NCI-H345 treated with DMSO at 0.1 percent for 48 hours (cell line): ENCODE results near the gene NT5M.

Source experiments
- DNase-seq: peaks from one replicate; lab custom pipeline; 2025; ENCODE audit not compliant: unreplicated experiment; lab: John Stamatoyannopoulos, UW

The NT5M gene

GRCh38 chr17:17354560-17355349, 51.6 kb downstream of the NT5M start:
- peak; percentile 34 for DNase-seq

- DNase-seq, result peak; percentile 46
These were observed 52.3 kb downstream of the NT5M start for GRCh38 chr17:17355426-17355825.

DNA sequence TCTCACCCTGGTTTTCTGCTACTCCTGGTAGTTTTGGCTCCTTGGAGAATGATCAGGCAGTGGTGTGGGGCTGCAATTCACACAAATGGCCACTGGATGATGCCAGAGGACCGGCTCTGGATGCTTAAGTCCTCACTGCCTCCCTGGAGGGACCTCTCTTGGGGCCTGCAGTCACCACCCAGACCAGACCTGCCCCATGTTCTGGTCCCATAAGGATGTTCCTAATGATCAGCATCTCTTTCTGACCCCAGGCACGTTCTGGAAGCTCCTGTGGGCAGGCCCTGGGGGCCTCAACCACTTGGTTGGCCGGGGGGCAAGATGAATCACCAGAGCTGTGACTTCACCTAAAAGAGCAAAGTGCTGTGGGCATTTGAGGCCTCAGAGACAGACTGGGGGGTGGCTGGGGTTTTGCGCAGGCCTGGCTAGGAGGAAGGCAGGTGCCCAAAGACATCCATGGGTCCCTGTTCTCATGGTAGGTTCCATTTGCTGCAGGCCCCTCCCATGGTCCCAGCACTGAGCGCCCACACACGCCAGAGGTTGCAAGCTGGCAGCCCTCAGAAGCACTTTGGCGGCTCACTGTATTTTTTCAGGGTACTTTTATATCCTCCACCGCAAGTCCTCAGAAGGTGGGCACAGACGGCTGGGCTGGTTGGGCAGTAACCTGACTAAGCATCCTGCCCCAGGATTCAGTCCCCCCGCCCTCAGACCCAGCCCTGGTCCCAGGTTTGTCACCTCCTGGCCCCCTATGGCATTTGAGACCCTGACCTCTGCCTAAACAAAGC, 53.2 kb downstream of the NT5M start:
- peak; percentile 66 for DNase-seq

- no peak for DNase-seq
These were observed 53.7 kb downstream of the NT5M start for GRCh38 chr17:17356931-17357270.

GRCh38 chr17:17358060-17358751, 55.0 kb downstream of the NT5M start:
- DNase-seq, result no peak

GRCh38 chr17:17358866-17359265, 55.7 kb downstream of the NT5M start:
- DNase-seq, result no peak

DNA sequence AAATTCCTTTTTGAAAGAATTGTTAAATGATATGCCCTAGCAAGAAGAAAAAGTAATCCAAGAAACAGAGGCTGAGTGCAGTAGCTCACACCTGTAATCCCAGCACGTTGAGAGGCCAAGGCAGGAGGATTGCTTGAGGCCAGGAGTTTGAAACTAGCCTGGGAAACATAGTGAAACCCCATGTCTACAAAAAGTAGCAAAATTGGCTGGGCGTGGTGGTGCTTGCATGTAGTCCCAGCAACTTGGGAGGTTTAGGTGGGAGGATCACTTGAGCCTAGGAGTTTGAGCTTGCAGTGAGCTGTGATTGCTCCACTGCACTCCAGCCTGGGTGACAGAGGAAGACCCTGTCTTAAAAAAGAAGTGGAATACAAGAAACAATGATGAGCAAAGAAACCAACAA, 56.1 kb downstream of the NT5M start:
- no peak for DNase-seq

DNA sequence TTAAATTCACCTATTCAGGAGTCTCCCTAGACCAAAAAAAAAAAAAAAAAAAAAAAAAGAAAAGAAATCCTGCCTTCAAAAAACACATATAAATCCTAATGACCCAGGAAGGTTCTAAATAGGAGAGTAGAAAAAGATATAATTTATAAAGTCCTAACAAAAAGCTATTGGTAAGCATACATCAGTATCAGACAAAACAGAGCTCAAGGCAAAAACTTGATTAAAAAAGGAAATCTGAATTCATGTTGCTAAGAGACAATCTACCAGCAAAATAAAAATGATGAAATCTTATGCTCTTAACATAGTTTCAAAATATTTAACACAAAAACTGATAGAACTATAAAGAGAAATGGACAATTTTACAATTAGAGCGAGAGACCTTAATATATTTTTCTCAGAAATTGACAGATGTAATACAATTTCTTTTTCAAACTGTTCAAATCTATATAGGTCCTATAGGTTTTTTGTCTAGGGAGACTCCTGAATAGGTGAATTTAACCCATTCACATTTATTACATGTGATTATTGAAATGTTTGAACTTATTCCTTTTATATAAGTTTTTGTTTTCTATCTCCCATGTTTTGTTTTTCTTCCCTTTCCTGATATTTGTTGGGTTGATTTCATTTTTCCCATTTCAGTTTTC, 57.0 kb downstream of the NT5M start:
- no peak for DNase-seq

DNA sequence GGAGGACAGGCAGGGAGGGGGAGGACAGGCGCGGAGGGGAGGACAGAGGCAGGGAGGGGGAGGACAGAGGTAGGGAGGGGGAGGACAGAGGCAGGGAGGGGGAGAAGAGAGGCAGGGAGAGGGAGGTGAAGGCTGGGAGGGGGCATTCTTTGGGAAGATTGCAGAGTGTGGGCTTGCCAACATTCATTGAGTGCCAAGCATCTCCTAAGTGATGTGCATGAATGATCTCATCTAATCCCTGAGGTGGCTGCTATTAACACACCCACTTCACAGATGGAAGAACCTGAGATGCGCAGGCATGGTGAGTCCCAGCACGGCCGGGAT, 58.3 kb downstream of the NT5M start:
- DNase-seq, result no peak

DNA sequence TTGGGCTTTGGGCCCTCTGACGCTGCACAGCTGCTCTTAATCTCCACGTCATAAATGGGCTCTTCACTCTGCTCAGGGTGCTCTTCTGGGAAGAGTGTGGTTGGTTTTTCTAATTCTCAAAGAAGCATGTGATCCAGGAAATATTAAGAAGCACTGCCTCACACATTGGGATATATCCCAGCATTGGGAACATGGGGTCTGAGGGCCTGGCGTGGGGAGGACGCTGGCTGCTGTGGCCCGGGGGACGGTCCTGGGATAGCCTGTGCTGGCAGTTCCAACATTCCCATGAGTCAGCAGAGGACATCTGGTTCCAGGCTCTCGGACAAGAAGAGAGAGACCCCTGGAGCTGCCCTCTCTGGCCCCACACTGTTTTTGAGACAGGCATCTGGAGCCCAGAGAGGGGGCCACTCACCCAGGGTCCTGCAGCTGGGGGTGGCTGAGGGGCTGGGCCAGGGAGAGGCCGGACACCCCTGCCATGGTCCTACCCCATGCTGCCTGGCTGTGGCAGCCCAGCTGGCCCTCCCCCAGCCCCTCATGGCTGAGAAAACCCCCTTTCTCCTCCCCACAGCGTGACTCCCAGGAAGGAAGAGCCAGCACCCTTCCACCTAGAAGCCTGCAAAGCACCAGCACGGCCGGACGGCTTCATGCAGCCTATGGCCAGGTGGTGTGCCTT, 58.8 kb downstream of the NT5M start:
- no peak for DNase-seq

DNA sequence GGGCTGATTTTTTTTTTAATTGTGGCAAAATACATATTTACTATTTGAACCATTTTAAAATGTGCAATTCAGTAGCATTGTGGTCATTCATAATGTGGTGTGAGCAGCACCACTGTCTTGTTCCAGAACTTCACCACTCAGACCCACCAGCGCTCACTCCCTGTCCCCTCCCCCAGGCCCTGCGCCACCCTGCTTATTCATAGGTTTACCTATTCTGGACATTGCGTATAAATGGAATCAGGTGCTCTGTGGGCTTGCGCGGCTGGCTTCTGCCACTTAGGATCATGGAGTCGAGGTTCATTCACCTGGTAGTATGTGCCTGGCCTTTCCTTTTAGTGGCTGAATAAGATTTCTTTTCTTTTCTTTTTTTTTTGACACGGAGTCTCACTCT, 59.4 kb downstream of the NT5M start:
- DNase-seq, result no peak

DNA sequence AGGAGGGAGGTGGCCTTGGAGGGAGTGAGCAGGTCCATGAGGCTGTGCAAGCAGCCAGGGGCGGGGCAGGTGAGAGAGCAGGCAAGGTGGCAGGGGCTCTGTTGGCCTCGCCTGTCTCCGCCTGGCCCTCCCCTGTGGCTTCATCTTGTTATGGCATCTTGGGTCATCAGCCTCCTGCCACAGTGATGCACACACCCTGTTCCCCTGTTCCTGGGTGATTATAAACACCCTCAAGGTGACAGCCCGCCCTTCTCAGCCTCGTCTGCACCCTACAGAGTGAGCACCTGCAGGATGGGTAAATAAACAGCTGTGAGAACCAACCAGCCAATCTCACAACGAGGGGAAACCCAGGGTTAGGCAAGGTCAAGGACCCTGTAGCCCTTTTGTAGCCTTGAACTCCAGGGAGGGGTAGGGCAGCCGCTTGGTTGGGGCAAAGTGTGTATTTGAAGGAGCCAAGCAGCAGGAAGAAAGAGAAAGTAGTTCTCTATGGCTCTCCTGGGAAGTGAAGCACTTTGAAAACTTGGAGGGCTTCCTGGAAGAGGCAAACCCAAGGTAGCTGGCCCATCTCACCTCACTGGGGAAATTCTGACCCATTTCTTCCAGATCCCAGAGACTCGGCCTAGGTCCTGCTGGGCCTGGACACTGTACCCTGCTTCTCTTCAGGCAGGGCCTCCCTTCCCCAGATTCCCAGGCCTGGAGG, 60.6 kb downstream of the NT5M start:
- no peak for DNase-seq

DNA sequence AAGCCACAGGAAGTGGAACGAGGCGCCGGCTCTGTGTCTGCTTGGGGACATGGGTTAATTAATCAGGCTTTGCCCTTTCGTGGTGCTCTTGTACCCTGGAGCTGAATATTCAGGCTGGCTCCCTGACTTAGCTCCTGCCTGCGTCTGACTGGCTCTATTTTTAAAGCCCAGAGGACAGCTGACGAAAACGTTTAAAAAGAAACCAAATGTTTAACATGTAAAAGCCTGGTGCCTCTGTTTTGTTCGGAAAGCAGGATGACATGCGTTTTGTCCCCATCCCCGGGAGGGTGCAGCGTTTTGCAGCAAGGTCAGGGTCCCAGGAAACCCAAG, 61.1 kb downstream of the NT5M start:
- no peak for DNase-seq

- no peak for DNase-seq
These were observed 62.4 kb downstream of the NT5M start for GRCh38 chr17:17365476-17366110.

GRCh38 chr17:17366235-17366634, 63.1 kb downstream of the NT5M start:
- DNase-seq, result no peak

GRCh38 chr17:17366941-17367875, 64.0 kb downstream of the NT5M start:
- DNase-seq, result no peak

DNA sequence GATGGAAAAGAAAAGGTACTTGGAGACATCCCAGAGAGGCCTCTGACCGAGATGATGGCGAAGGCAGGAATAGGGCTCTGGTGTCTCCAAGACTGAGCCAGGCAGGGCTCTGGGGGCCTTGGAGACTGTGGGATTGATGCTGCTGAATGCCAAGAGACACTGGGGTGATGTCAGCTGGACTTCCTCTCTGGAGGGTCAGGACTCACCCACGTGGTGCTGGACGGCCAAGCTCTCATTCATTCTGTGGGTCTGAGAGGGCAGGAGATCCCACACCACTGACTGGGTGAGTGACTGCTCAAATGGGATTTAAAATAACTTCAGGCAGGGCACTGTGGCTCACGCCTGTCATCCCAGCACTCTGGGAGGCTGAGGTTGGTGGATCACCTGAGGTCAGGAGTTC, 64.8 kb downstream of the NT5M start:
- no peak for DNase-seq

DNA sequence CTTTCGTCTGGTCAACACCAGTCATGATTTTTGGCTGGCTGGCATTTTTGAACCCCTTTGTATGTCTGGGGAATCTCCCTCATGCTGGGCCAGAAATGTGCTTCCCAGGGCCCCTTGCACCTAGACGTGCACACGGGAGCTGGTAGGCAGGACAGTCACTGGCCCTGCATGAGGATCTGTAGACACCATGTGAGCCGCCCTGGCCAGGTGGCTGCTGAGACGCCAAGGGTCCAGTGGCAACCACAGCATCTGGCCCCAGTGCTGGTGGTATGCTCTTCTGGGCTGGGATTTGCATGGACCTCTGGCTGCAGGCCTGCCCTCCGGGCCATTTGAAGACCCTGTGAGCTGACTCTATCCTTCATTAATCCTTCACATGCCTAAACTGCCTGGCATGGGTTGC, 67.5 kb downstream of the NT5M start:
- no peak for DNase-seq

GRCh38 chr17:17372856-17373520, 69.8 kb downstream of the NT5M start:
- DNase-seq, result no peak
